ENCODE measurements around the gene KRTAP10-3.

GRCh38 chr21:44532712-44533111, 25.9 kb downstream of the KRTAP10-3 start:
- TF ChIP-seq, protein P1, sequence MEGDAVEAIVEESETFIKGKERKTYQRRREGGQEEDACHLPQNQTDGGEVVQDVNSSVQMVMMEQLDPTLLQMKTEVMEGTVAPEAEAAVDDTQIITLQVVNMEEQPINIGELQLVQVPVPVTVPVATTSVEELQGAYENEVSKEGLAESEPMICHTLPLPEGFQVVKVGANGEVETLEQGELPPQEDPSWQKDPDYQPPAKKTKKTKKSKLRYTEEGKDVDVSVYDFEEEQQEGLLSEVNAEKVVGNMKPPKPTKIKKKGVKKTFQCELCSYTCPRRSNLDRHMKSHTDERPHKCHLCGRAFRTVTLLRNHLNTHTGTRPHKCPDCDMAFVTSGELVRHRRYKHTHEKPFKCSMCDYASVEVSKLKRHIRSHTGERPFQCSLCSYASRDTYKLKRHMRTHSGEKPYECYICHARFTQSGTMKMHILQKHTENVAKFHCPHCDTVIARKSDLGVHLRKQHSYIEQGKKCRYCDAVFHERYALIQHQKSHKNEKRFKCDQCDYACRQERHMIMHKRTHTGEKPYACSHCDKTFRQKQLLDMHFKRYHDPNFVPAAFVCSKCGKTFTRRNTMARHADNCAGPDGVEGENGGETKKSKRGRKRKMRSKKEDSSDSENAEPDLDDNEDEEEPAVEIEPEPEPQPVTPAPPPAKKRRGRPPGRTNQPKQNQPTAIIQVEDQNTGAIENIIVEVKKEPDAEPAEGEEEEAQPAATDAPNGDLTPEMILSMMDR (IDR thresholded peaks at IDR 0.05): no peak
- no peak for TF ChIP-seq POLR2A (IDR thresholded peaks at IDR 0.05)

Data from heart left ventricle (tissue), 13 donors.